SH-SY5Y (cell line): ENCODE measurements around the gene PTEN.

ENCODE experiments used
- GATA2 ChIP-seq: IDR thresholded peaks from 2 replicates; pipeline ENCODE4 v1.6.1; 2011; ENCODE audit warnings: mild to moderate bottlenecking, low read depth, low read length
- GATA3 ChIP-seq: IDR thresholded peaks from 2 replicates; pipeline ENCODE4 v1.6.1; 2011; ENCODE audit warnings: low read depth, mild to moderate bottlenecking, low read length, moderate library complexity

- TF ChIP-seq GATA2, result no peak
- TF ChIP-seq GATA3, result no peak
Measured at GRCh38 chr10:87846023-87846422, 17.4 kb upstream of the PTEN start.
